VCaP (cell line): ENCODE measurements around the gene STARD3.

Experiments used
- H3K27ac ChIP-seq: fragments of 450-650 bp; 2 replicates; pipeline ENCODE4 v1.5.1; 2017
- TF ChIP-seq, protein P1 (sequence below): fragments of 450-650 bp; conservative IDR thresholded peaks from 2 replicates; pipeline ENCODE4 v1.5.1; 2017; ENCODE audit warnings: mild to moderate bottlenecking, moderate library complexity

The STARD3 gene

GRCh38 chr17:39661744-39662541 lies 25.0 kb downstream of the STARD3 start:
- TF ChIP-seq, protein P1, sequence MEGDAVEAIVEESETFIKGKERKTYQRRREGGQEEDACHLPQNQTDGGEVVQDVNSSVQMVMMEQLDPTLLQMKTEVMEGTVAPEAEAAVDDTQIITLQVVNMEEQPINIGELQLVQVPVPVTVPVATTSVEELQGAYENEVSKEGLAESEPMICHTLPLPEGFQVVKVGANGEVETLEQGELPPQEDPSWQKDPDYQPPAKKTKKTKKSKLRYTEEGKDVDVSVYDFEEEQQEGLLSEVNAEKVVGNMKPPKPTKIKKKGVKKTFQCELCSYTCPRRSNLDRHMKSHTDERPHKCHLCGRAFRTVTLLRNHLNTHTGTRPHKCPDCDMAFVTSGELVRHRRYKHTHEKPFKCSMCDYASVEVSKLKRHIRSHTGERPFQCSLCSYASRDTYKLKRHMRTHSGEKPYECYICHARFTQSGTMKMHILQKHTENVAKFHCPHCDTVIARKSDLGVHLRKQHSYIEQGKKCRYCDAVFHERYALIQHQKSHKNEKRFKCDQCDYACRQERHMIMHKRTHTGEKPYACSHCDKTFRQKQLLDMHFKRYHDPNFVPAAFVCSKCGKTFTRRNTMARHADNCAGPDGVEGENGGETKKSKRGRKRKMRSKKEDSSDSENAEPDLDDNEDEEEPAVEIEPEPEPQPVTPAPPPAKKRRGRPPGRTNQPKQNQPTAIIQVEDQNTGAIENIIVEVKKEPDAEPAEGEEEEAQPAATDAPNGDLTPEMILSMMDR, result no peak
- H3K27ac ChIP-seq, result peak overlapping the region; percentile 31; the same call in 1 of the 2 replicates

DNA sequence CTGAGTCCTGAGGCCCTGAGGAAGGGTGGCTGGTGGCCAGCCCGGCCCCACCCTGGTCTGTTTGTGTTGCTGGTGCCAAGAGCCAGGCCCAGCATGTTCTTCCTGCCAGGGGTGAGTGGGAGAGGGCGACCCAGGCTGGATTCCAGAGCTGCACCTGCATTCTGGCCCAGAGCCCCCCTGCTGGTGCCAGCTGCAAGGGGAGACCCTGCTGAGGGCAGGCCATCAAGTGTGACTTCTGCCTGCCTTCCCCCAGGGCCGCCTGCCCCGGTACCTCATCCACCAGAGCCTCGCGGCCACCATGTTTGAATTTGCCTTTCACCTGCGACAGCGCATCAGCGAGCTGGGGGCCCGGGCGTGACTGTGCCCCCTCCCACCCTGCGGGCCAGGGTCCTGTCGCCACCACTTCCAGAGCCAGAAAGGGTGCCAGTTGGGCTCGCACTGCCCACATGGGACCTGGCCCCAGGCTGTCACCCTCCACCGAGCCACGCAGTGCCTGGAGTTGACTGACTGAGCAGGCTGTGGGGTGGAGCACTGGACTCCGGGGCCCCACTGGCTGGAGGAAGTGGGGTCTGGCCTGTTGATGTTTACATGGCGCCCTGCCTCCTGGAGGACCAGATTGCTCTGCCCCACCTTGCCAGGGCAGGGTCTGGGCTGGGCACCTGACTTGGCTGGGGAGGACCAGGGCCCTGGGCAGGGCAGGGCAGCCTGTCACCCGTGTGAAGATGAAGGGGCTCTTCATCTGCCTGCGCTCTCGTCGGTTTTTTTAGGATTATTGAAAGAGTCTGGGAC lies 25.8 kb downstream of the STARD3 start:
- H3K27ac ChIP-seq, result peak overlapping the region; percentile 31; the same call in 1 of the 2 replicates
- TF ChIP-seq, protein P1, result no peak

DNA sequence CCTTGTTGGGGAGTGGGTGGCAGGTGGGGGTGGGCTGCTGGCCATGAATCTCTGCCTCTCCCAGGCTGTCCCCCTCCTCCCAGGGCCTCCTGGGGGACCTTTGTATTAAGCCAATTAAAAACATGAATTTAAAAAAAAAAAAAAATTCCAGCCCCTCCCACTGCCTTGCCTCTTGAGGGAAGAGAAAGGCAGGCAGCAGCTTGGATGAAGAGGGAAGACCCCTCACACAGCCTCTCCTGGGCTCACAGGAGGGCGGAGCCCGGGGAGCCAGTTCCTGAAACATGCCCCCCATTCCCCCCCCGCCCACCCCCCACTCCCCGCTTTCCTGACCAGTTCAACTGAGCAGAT lies 26.4 kb downstream of the STARD3 start:
- TF ChIP-seq, protein P1, result no peak
- H3K27ac ChIP-seq, result no peak overlapping the region; the same call in 1 of the 2 replicates

DNA sequence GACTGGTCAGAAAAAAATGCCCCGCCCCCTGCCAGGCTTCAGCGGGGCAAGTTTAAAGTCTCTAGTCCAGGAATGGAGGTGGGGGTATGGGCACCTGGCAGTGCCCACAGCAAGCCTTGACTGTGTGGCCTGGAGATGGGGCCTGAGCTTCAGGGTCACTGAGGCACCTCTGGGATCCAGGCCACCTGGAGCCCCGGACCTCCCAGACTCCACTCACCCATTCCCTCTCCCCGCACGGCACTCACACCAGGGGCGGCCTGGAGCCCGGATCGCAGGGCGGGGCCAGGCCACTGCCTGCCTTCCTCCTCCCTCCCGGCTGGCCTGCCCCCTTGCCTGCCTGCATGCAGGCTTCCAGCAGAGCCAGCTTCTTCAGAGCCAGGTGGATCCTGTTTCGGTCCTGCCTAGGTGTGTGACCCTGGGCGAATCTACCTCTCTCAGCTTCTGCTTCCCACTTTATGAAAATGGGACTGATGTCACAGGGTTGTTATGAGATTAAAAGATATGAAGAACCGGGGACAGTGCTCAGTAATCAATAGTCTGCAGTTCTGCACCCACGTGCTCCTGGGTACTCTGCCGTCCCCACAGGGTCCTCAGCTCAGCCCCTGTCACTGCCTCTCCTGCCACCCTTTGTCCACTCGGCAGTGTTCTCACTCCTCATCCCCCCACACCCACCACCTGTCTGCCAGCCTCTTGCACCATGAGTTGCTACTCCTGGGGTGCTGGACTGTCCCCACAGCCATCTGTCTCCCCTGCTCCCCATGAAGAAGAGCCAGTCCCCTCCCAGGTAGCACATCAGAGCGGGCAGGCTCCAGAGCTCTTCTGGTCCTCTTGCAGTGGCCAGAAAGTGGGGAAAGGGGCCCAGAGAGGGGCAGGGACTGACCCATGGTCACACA lies 27.0 kb downstream of the STARD3 start:
- H3K27ac ChIP-seq, result peak overlapping the region; percentile 11; the same call in 1 of the 2 replicates
- TF ChIP-seq, protein P1, result no peak

GRCh38 chr17:39664581-39665561 lies 27.9 kb downstream of the STARD3 start, which contains the start of gene TCAP:
Gene TCAP, plus strand, starts transcription at chr17:39665349. Its CDS starts 11 bp downstream, at chr17:39665360.
- H3K27ac ChIP-seq, result peak within 1 kb of the TSS; percentile 11; the same call in 1 of the 2 replicates
- TF ChIP-seq, protein P1, result no peak

DNA sequence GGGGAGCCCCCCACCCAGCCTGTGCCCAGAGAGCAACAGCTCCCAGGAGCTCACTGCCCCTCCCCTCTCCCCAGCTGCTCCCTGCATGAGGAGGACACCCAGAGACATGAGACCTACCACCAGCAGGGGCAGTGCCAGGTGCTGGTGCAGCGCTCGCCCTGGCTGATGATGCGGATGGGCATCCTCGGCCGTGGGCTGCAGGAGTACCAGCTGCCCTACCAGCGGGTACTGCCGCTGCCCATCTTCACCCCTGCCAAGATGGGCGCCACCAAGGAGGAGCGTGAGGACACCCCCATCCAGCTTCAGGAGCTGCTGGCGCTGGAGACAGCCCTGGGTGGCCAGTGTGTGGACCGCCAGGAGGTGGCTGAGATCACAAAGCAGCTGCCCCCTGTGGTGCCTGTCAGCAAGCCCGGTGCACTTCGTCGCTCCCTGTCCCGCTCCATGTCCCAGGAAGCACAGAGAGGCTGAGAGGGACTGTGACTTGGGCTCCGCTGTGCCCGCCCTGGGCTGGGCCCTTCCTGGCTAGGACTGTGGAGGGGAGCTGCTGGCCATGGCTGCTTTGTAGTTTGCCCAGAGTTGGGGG lies 28.8 kb downstream of the STARD3 start:
- TF ChIP-seq, protein P1, result peak; percentile 33; the same call in 1 of the 2 replicates
- no peak overlapping the region for H3K27ac ChIP-seq
